NCI-H2227 treated with DMSO at 0.1 percent for 48 hours (cell line): ENCODE measurements around the gene CDHR2.

Experiments
- DNase-seq: peaks from one replicate; lab custom pipeline; 2025; lab: John Stamatoyannopoulos, UW

The CDHR2 gene

GRCh38 chr5:176528761-176529115 lies 20.4 kb upstream of the CDHR2 start:
- no peak for DNase-seq

GRCh38 chr5:176529116-176529740 lies 19.9 kb upstream of the CDHR2 start:
- no peak for DNase-seq

- DNase-seq = no peak
Measured at GRCh38 chr5:176529741-176530141, 19.4 kb upstream of the CDHR2 start.

- no peak for DNase-seq
Measured at GRCh38 chr5:176530393-176530982, 18.7 kb upstream of the CDHR2 start.

GRCh38 chr5:176530983-176531901 lies 17.9 kb upstream of the CDHR2 start:
- peak; percentile 7 for DNase-seq

- no peak for DNase-seq
Measured at GRCh38 chr5:176531902-176532493, 17.1 kb upstream of the CDHR2 start.

GRCh38 chr5:176532795-176533194 lies 16.3 kb upstream of the CDHR2 start:
- no peak for DNase-seq

- no peak for DNase-seq
Measured at GRCh38 chr5:176533390-176533789, 15.8 kb upstream of the CDHR2 start.

- no peak for DNase-seq
Measured at GRCh38 chr5:176533894-176534611, 15.1 kb upstream of the CDHR2 start.

GRCh38 chr5:176534640-176535039 lies 14.5 kb upstream of the CDHR2 start:
- no peak for DNase-seq

- no peak for DNase-seq
Measured at GRCh38 chr5:176535101-176535663, 14.0 kb upstream of the CDHR2 start.

GRCh38 chr5:176535664-176536131 lies 13.4 kb upstream of the CDHR2 start:
- no peak for DNase-seq

- DNase-seq = peak; percentile 55
Measured at GRCh38 chr5:176536132-176536901, 12.8 kb upstream of the CDHR2 start.

- peak; percentile 89 for DNase-seq
Measured at GRCh38 chr5:176536902-176537553, 12.1 kb upstream of the CDHR2 start, which contains the start of gene RNF44. TSS of gene RNF44 (minus strand) at chr5:176537402. CDS start at chr5:176532472, 4,930 bp downstream.

- peak; percentile 95 for DNase-seq
Measured at GRCh38 chr5:176537554-176538229, 11.4 kb upstream of the CDHR2 start.

- DNase-seq = no peak
Measured at GRCh38 chr5:176538230-176538988, 10.7 kb upstream of the CDHR2 start.

- DNase-seq = no peak
Measured at GRCh38 chr5:176538989-176539384, 10.2 kb upstream of the CDHR2 start.

GRCh38 chr5:176540476-176540899 lies 8.7 kb upstream of the CDHR2 start:
- DNase-seq = no peak

- no peak for DNase-seq
Measured at GRCh38 chr5:176540956-176541337, 8.2 kb upstream of the CDHR2 start.
